ENCODE data around the gene PHF11. TPM values are rescaled to one million over a fixed set of nuclear protein-coding genes. Genes with fewer than 3 reads are reported as not detected.

Gene PHF11
- total RNA-seq, 6 experiments from 2014 or later, result 17.6 to 31.0 (median 25.3) TPM

GRCh38 chr13:49516467-49516866, 20.7 kb downstream of the PHF11 start:
- no peak for TF ChIP-seq CTCF (IDR thresholded peaks at IDR 0.05)
- Mint-ChIP-seq H3K4me1 (ENCODE audit: low read depth) (peaks cover 12% of the 10 kb centered on the region), H3K4me3 (no peak overlapping the region), H3K27ac (no peak overlapping the region), H3K27me3 (ENCODE audit: insufficient read depth) (no peaks in the 10 kb centered on the region), H3K9me3 (no peaks in the 10 kb centered on the region), H3K36me3 (ENCODE audit: low read depth) (peaks cover 17% of the 10 kb centered on the region)
- DNase-seq, result no peak

GRCh38 chr13:49517461-49517860, 21.7 kb downstream of the PHF11 start:
- Mint-ChIP-seq H3K27me3 (ENCODE audit: insufficient read depth) (no peaks in the 10 kb centered on the region), H3K36me3 (ENCODE audit: low read depth) (peaks cover 16% of the 10 kb centered on the region), H3K4me1 (ENCODE audit: low read depth) (peaks cover 12% of the 10 kb centered on the region), H3K27ac (no peak overlapping the region), H3K9me3 (no peaks in the 10 kb centered on the region), H3K4me3 (no peak overlapping the region)
- peak; percentile 28 for DNase-seq
- TF ChIP-seq CTCF (IDR thresholded peaks at IDR 0.05), result peak; percentile 72

DNA sequence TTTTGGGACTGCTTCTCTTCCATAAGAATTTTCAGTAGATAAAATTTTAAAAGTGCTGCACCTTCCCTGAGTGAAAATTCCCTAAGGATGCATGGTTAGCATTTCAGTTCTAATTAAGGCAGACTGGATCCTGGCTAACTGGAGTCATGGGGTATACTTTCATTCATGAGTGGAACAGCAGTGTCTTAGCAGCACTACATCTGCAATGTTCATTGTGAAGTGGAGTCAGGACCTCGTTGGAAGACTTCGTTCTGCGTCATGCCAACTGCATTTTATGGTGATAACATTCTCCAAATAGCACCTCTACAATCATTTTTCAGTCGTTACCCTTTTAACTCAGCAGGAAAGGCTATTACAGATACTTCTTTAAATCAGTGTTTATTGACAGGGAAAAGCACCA, 25.5 kb downstream of the PHF11 start:
- no peak for TF ChIP-seq CTCF (IDR thresholded peaks at IDR 0.05)
- Mint-ChIP-seq H3K9me3 (no peaks in the 10 kb centered on the region), H3K4me1 (ENCODE audit: low read depth) (peaks cover 8% of the 10 kb centered on the region; the same call in 1 of the 2 replicates), H3K27ac (no peak overlapping the region), H3K4me3 (no peak overlapping the region), H3K27me3 (ENCODE audit: insufficient read depth) (no peaks in the 10 kb centered on the region; the same call in 1 of the 2 replicates), H3K36me3 (ENCODE audit: low read depth) (peaks cover 6% of the 10 kb centered on the region; the same call in 1 of the 2 replicates)
- DNase-seq, result no peak

GRCh38 chr13:49524740-49525501, 29.2 kb downstream of the PHF11 start:
- no peak overlapping the region for H3K27ac Mint-ChIP-seq
- H3K4me1 Mint-ChIP-seq (ENCODE audit: low read depth), result no peaks in the 10 kb centered on the region

GRCh38 chr13:49527123-49527522, 31.4 kb downstream of the PHF11 start:
- DNase-seq, result no peak
- no peaks in the 10 kb centered on the region for H3K9me3 Mint-ChIP-seq
- no peak overlapping the region for H3K4me3 Mint-ChIP-seq
- H3K4me1 Mint-ChIP-seq (ENCODE audit: low read depth), result no peaks in the 10 kb centered on the region
- no peaks in the 10 kb centered on the region; the same call in 1 of the 2 replicates for H3K27me3 Mint-ChIP-seq (ENCODE audit: insufficient read depth)
- H3K27ac Mint-ChIP-seq, result no peak overlapping the region
- H3K36me3 Mint-ChIP-seq (ENCODE audit: low read depth), result peaks cover 22% of the 10 kb centered on the region
- no peak for TF ChIP-seq CTCF (IDR thresholded peaks at IDR 0.05)

More at GRCh38 chr13:49524740-49525501, 29.2 kb downstream of the PHF11 start:
- Mint-ChIP-seq H3K36me3 (ENCODE audit: low read depth) (peaks cover 13% of the 10 kb centered on the region; the same call in 1 of the 2 replicates), H3K4me3 (no peak overlapping the region), H3K9me3 (no peaks in the 10 kb centered on the region), H3K27me3 (ENCODE audit: insufficient read depth) (no peaks in the 10 kb centered on the region; the same call in 1 of the 2 replicates)
- DNase-seq, result no peak
- no peak for TF ChIP-seq CTCF (IDR thresholded peaks at IDR 0.05)
